Measurements from ENCODE around the gene KRT9.

Gene KRT9

DNA sequence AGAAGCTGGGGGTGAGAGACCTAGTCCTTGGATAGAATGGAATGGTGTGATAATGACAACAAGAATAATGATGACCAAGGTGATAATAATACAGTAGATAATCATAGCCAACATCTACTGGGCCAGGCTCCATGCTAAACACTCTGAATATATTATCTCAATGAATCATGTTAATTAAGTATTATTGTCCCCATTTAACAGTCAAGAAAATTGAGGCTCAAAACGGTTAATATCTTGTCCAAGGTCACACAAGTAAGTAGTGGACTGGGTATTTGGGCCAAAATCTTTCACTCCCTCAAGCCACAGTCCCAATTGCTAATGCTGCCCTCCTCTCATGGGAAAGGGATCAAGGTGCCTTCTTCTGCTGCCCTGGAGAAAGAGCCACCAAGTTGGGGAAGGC lies 39.9 kb downstream of the KRT9 start:
- TF ChIP-seq, protein P1, sequence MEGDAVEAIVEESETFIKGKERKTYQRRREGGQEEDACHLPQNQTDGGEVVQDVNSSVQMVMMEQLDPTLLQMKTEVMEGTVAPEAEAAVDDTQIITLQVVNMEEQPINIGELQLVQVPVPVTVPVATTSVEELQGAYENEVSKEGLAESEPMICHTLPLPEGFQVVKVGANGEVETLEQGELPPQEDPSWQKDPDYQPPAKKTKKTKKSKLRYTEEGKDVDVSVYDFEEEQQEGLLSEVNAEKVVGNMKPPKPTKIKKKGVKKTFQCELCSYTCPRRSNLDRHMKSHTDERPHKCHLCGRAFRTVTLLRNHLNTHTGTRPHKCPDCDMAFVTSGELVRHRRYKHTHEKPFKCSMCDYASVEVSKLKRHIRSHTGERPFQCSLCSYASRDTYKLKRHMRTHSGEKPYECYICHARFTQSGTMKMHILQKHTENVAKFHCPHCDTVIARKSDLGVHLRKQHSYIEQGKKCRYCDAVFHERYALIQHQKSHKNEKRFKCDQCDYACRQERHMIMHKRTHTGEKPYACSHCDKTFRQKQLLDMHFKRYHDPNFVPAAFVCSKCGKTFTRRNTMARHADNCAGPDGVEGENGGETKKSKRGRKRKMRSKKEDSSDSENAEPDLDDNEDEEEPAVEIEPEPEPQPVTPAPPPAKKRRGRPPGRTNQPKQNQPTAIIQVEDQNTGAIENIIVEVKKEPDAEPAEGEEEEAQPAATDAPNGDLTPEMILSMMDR (IDR thresholded peaks at IDR 0.05) = no peak
- DNase-seq = no peak
- Mint-ChIP-seq H3K9me3 (no peaks in the 10 kb centered on the region), H3K27ac (no peak overlapping the region), H3K36me3 (ENCODE audit: low read depth) (peaks cover 1% of the 10 kb centered on the region), H3K4me1 (peaks cover 48% of the 10 kb centered on the region), H3K27me3 (ENCODE audit: low read depth, poor library complexity) (peaks cover 15% of the 10 kb centered on the region), H3K4me3 (no peak overlapping the region)

- TF ChIP-seq, protein P1 (IDR thresholded peaks at IDR 0.05) = no peak
- Mint-ChIP-seq H3K4me3 (no peak overlapping the region), H3K9me3 (no peaks in the 10 kb centered on the region), H3K27me3 (ENCODE audit: low read depth, poor library complexity) (peaks cover 21% of the 10 kb centered on the region), H3K4me1 (peaks cover 43% of the 10 kb centered on the region), H3K27ac (peak overlapping the region; percentile 39), H3K36me3 (ENCODE audit: low read depth) (peaks cover 9% of the 10 kb centered on the region)
- no peak for DNase-seq
Measured at GRCh38 chr17:41530062-41531048, 41.5 kb downstream of the KRT9 start.

DNA sequence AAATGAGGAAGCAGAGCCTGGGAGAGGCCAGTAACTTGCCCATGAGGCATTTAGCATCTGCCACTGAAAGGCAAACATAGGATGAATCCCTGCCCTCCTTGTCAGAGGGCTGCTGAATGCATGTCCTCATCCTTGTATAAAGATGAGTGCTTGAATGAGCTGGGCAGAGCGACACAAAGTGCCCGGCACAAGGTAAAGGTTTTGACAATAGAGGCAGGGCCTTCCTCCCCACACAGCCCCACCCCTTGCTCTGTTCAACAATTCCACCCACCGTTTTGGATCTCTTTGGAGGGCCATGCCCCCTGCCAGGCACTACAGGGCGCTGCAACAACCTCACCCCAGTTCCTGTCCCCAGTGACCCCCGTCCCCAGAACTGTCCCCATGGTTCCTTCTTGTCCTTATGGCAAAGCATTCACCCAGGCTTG lies 42.4 kb downstream of the KRT9 start:
- peaks cover 44% of the 10 kb centered on the region for H3K4me1 Mint-ChIP-seq
- peak overlapping the region; percentile 85 for H3K4me3 Mint-ChIP-seq
- H3K27ac Mint-ChIP-seq = no peak overlapping the region

GRCh38 chr17:41528959-41529353 lies 42.9 kb downstream of the KRT9 start:
- H3K4me3 Mint-ChIP-seq = peak overlapping the region; percentile 85

More for the DNA sequence above, 42.4 kb downstream of the KRT9 start:
- Mint-ChIP-seq H3K36me3 (ENCODE audit: low read depth) (peaks cover 15% of the 10 kb centered on the region), H3K27me3 (ENCODE audit: low read depth, poor library complexity) (peaks cover 21% of the 10 kb centered on the region), H3K9me3 (no peaks in the 10 kb centered on the region)
- no peak for DNase-seq
- TF ChIP-seq, protein P1 (IDR thresholded peaks at IDR 0.05) = no peak

GRCh38 chr17:41527063-41528023 lies 44.5 kb downstream of the KRT9 start:
- Mint-ChIP-seq H3K4me3 (peak overlapping the region; percentile 85), H3K9me3 (no peaks in the 10 kb centered on the region), H3K27me3 (ENCODE audit: low read depth, poor library complexity) (peaks cover 21% of the 10 kb centered on the region), H3K36me3 (ENCODE audit: low read depth) (peaks cover 19% of the 10 kb centered on the region), H3K27ac (no peak overlapping the region), H3K4me1 (peaks cover 60% of the 10 kb centered on the region)
- DNase-seq = peak; percentile 55
- TF ChIP-seq, protein P1 (IDR thresholded peaks at IDR 0.05) = no peak

More at GRCh38 chr17:41528959-41529353, 42.9 kb downstream of the KRT9 start:
- peaks cover 21% of the 10 kb centered on the region for H3K27me3 Mint-ChIP-seq (ENCODE audit: low read depth, poor library complexity)
- TF ChIP-seq, protein P1 (IDR thresholded peaks at IDR 0.05) = no peak
- H3K9me3 Mint-ChIP-seq = no peaks in the 10 kb centered on the region
- no peak overlapping the region for H3K27ac Mint-ChIP-seq
- H3K36me3 Mint-ChIP-seq (ENCODE audit: low read depth) = peaks cover 19% of the 10 kb centered on the region
- no peak for DNase-seq
- H3K4me1 Mint-ChIP-seq = peaks cover 49% of the 10 kb centered on the region

Measured in nephron progenitor cell (in vitro differentiated cells).